Natural killer cell (primary cell): ENCODE measurements around the gene FAM124B. TPM values are rescaled to one million over a fixed set of nuclear protein-coding genes. Genes with fewer than 3 reads are reported as not detected.

Experiments
- ATAC-seq, 3 donors: fragments of 150-1000 bp in 2 of 3; fragments of 200-7000 bp in 1 of 3; cut with Tn5 transposase; 1 replicate in 1 of 3; 2 replicates in 2 of 3; pipeline ENCODE4 v1.10.0; 2021; ENCODE audit warnings: mild to moderate bottlenecking in 2 of 3, moderate library complexity in 2 of 3
- DNase-seq, 2 donors: peaks; one replicate each; pipeline versions ENCODE4 v3.0.0 to v3.0.0-alpha.2; 2013 to 2021; ENCODE audit warnings: mixed read lengths in 1 of 2
- H3K27ac ChIP-seq: one replicate; pipeline ENCODE4 v1.5.1; 2013; ENCODE audit warnings: mild to moderate bottlenecking, low read length
- H3K27me3 ChIP-seq: one replicate; pipeline ENCODE4 v1.6.1; 2013; ENCODE audit warnings: low read length; ENCODE audit not compliant: control insufficient read depth, insufficient read depth
- H3K36me3 ChIP-seq: one replicate; pipeline ENCODE4 v1.6.1; 2013; ENCODE audit warnings: low read length; ENCODE audit not compliant: control insufficient read depth, insufficient read depth
- H3K4me1 ChIP-seq: one replicate; pipeline ENCODE4 v1.6.1; 2013; ENCODE audit warnings: low read length; ENCODE audit not compliant: control insufficient read depth, insufficient read depth
- H3K4me3 ChIP-seq: one replicate; pipeline ENCODE4 v1.5.1; 2013; ENCODE audit warnings: low read length
- H3K9me3 ChIP-seq: one replicate; pipeline ENCODE4 v1.6.1; 2013; ENCODE audit warnings: low read length; ENCODE audit not compliant: control insufficient read depth, insufficient read depth
- H3K27ac Mint-ChIP-seq, 2 donors: one replicate each; pipeline ENCODE4 v1.8.0; 2022; ENCODE audit warnings: mild to moderate bottlenecking in 2 of 2, mixed read lengths in 2 of 2, moderate library complexity in 1 of 2
- H3K27me3 Mint-ChIP-seq, 2 donors: one replicate each; pipeline ENCODE4 v1.8.0; 2022; ENCODE audit warnings: low read depth in 2 of 2, mixed read lengths in 2 of 2
- H3K36me3 Mint-ChIP-seq: one replicate; pipeline ENCODE4 v1.8.0; 2022; ENCODE audit warnings: mixed read lengths
- H3K4me1 Mint-ChIP-seq, 2 donors: one replicate each; pipeline ENCODE4 v1.8.0; 2022; ENCODE audit warnings: mixed read lengths in 2 of 2
- H3K4me3 Mint-ChIP-seq: one replicate; pipeline ENCODE4 v1.8.0; 2022; ENCODE audit warnings: mild to moderate bottlenecking, moderate library complexity, mixed read lengths
- H3K9me3 Mint-ChIP-seq, 2 donors: one replicate each; pipeline ENCODE4 v1.8.0; 2022; ENCODE audit warnings: mixed read lengths in 2 of 2
- WGBS: methylation state at CpG from one replicate; pipeline ENCODE4 v1.1.7; 2013; ENCODE audit warnings: missing lambda C conversion rate; ENCODE audit not compliant: insufficient coverage; 5-methylcytosine and 5-hydroxymethylcytosine counted together
- intact Hi-C: fragments of 100-400 bp; cut with micrococcal nuclease; formaldehyde crosslinking; loops from one replicate; pipeline ENCODE4 v1.14.2; 2022
- total RNA-seq, 4 donors: library from RNA; stranded (reverse); fragments of 120-200 nt in 1 of 4; gene quantifications; one replicate each; pipeline versions ENCODE4 v1.2.3 to v1.2.4, GENCODE V29; 2013 to 2022
- TF ChIP-seq, protein P1 (sequence below): fragments of 200-600 bp; IDR thresholded peaks from one replicate; pipeline ENCODE4 v1.8.0; 2022; ENCODE audit warnings: antibody characterized with exemption

Gene FAM124B
- total RNA-seq, 3 donors from 2014 or later (not counting 1 experiment from before 2014, with no cell fraction given) = 1.9 to 6.1 (median 2.4) TPM

DNA sequence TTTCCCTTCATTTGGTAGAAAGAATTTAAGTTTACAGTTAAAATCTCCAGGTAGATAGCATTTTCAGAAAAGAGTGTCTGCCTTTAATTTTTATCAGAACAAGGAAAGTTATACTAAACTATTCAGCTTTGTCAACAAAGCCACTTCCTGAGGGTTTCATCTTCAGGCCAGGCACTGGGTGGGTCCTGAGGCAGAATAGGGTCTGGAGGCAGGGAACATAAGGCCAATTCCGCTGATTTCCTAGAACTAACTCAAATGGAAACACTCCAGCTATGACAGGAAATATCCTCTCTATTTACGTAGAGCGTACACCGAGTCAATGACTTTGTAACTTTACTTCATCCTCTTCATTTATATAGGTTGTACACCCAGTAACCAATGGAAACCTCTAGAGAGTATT lies 32.7 kb upstream of the FAM124B start:
- H3K27me3 ChIP-seq = no peaks in the 10 kb centered on the region
- no peak for ATAC-seq
- DNase-seq = no peak
- no peaks in the 10 kb centered on the region for H3K4me1 ChIP-seq
- no peaks in the 10 kb centered on the region for H3K9me3 ChIP-seq
- H3K27ac ChIP-seq = no peak overlapping the region
- Mint-ChIP-seq H3K36me3 (no peaks in the 10 kb centered on the region), H3K4me1 (peaks cover 0 to 9% of the 10 kb centered on the region in 2 donors), H3K4me3 (no peak overlapping the region), H3K27me3 (peaks cover 9 to 12% of the 10 kb centered on the region in 2 donors), H3K27ac (no peak overlapping the region), H3K9me3 (no peaks in the 10 kb centered on the region)
- TF ChIP-seq, protein P1, sequence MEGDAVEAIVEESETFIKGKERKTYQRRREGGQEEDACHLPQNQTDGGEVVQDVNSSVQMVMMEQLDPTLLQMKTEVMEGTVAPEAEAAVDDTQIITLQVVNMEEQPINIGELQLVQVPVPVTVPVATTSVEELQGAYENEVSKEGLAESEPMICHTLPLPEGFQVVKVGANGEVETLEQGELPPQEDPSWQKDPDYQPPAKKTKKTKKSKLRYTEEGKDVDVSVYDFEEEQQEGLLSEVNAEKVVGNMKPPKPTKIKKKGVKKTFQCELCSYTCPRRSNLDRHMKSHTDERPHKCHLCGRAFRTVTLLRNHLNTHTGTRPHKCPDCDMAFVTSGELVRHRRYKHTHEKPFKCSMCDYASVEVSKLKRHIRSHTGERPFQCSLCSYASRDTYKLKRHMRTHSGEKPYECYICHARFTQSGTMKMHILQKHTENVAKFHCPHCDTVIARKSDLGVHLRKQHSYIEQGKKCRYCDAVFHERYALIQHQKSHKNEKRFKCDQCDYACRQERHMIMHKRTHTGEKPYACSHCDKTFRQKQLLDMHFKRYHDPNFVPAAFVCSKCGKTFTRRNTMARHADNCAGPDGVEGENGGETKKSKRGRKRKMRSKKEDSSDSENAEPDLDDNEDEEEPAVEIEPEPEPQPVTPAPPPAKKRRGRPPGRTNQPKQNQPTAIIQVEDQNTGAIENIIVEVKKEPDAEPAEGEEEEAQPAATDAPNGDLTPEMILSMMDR = no peak
- intact Hi-C loops = no loop called here
- no peak overlapping the region for H3K4me3 ChIP-seq
- 87% methylated on average over 4 of the region's 4 CpGs for WGBS
- no peaks in the 10 kb centered on the region for H3K36me3 ChIP-seq

DNA sequence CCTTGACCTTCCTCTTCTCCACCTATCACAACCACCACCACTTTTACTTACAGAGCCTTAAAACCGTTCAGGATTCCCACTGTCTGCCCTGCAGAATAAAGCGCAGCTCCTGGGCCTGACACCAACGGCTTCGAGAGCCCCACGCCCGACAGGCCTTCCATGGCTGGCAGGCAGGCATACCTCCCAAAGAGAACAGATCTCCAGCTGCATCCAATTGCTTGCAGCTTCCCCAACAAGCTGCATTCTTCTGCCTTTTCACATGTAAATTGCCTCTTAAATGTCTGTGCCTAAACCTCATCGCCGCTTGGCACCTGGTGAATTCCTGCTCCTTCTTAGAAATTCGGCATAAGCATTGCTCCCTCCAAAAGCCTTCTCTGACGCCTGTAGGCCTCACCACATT lies 31.5 kb upstream of the FAM124B start:
- intact Hi-C loops = no loop called here
- H3K36me3 Mint-ChIP-seq = no peaks in the 10 kb centered on the region

DNA sequence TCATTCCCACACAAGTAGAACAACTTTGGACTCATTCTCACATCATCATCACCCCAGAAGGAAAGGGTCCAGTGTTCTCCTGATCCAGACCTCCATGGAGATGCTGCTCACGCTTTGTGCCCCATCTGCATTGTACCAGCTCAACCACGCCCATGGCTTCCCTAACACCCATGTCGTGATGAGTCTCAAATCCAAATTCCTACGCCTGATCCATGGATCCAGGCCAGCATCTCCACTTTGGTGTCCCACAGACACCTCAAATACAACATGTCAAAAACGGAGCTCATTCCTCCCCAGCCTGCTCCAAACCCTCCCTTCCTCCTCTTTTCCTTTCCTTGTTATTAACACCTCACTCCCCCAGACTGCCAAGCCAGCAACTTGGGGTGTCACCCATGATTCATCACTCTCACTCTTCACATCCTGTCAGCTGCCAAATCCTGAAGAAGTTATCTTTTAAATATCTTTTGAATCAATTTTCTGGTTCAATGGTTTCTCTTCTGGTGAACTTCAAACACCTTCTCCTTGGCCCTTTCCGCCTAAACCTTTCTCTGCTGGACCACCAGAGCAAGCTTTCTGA lies 30.2 kb upstream of the FAM124B start:
- no peaks in the 10 kb centered on the region for H3K9me3 Mint-ChIP-seq
- no peak for DNase-seq
- no peak overlapping the region for H3K27ac ChIP-seq
- no peak overlapping the region for H3K4me3 Mint-ChIP-seq
- no peaks in the 10 kb centered on the region for H3K4me1 ChIP-seq
- intact Hi-C loops = no loop called here
- H3K4me3 ChIP-seq = no peak overlapping the region
- H3K4me1 Mint-ChIP-seq = peaks cover 0 to 14% of the 10 kb centered on the region in 2 donors
- TF ChIP-seq, protein P1 = no peak
- H3K27me3 ChIP-seq = no peaks in the 10 kb centered on the region
- 83% methylated on average over 6 of the region's 6 CpGs for WGBS
- no peaks in the 10 kb centered on the region for H3K36me3 ChIP-seq
- ATAC-seq = no peak
- no peaks in the 10 kb centered on the region for H3K9me3 ChIP-seq
- peaks cover 7 to 9% of the 10 kb centered on the region in 2 donors for H3K27me3 Mint-ChIP-seq
- H3K36me3 Mint-ChIP-seq = no peaks in the 10 kb centered on the region
- no peak overlapping the region for H3K27ac Mint-ChIP-seq

More for the DNA sequence above, 31.5 kb upstream of the FAM124B start:
- Mint-ChIP-seq H3K9me3 (no peaks in the 10 kb centered on the region), H3K27me3 (peaks cover 7 to 10% of the 10 kb centered on the region in 2 donors), H3K27ac (no peak overlapping the region), H3K4me1 (peaks cover 0 to 14% of the 10 kb centered on the region in 2 donors), H3K4me3 (no peak overlapping the region)
- H3K27me3 ChIP-seq = no peaks in the 10 kb centered on the region
- H3K4me3 ChIP-seq = no peak overlapping the region
- ATAC-seq (no peak), DNase-seq (no peak)
- H3K4me1 ChIP-seq = no peaks in the 10 kb centered on the region
- TF ChIP-seq, protein P1 = no peak
- no peaks in the 10 kb centered on the region for H3K9me3 ChIP-seq
- H3K36me3 ChIP-seq = no peaks in the 10 kb centered on the region
- no peak overlapping the region for H3K27ac ChIP-seq
- 95% methylated on average over 10 of the region's 10 CpGs for WGBS

DNA sequence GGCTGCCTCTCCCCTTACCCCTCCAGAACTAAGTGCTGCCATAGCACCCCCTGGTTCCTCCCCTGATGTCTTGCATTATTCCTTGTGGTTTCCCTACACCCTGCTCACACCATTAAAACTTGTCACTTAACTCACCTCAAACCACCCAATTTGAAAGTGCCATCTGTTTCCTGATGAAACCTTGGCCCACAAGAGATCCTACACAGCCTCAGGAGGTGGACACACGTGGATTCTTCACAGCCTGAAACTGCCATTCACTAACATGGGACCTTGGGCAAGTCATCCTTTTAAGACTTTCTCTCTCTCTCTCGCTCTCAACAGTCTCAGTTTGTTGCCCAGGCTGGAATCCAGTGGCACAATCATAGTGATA lies 27.5 kb upstream of the FAM124B start:
- peaks cover 0 to 2% of the 10 kb centered on the region in 2 donors for H3K9me3 Mint-ChIP-seq
- H3K36me3 Mint-ChIP-seq = no peaks in the 10 kb centered on the region
- Histone ChIP-seq H3K27me3 (no peaks in the 10 kb centered on the region), H3K4me1 (no peaks in the 10 kb centered on the region), H3K9me3 (no peaks in the 10 kb centered on the region), H3K27ac (no peak overlapping the region), H3K36me3 (no peaks in the 10 kb centered on the region), H3K4me3 (no peak overlapping the region)
- TF ChIP-seq, protein P1 = no peak
- ATAC-seq = no peak
- peaks cover under 1 to 12% of the 10 kb centered on the region in 2 donors for H3K27me3 Mint-ChIP-seq
- intact Hi-C loops = no loop called here
- WGBS = 4% methylated on average over 1 of the region's 2 CpGs
- H3K4me3 Mint-ChIP-seq = no peak overlapping the region
- peaks cover 0 to 14% of the 10 kb centered on the region in 2 donors for H3K4me1 Mint-ChIP-seq
- no peak for DNase-seq
- no peak overlapping the region for H3K27ac Mint-ChIP-seq
